Vagina (tissue), 2 donors: ENCODE measurements around the gene TRIP10. TPM values are rescaled to one million over a fixed set of nuclear protein-coding genes. Genes with fewer than 3 reads are reported as not detected.
A peak's percentile ranks its signal among the peaks of the same experiment; 100 is the strongest.

Source experiments
- DNase-seq, 2 donors: peaks; one replicate each; pipeline ENCODE4 v3.0.0-alpha.2; 2017; ENCODE audit errors: extremely low spot score in 2 of 2
- H3K27ac ChIP-seq: fragments of 200-600 bp; sonication (generic); one replicate; pipeline ENCODE4 v1.5.1; 2019
- H3K27me3 ChIP-seq: fragments of 200-600 bp; sonication (generic); one replicate; pipeline ENCODE4 v1.5.1; 2019
- H3K36me3 ChIP-seq, 2 donors: fragments of 200-600 bp; sonication (generic); one replicate each; pipeline ENCODE4 v1.5.1; 2017 to 2019
- H3K4me1 ChIP-seq: fragments of 200-600 bp; sonication (generic); one replicate; pipeline ENCODE4 v1.5.1; 2019
- H3K4me3 ChIP-seq, 2 donors: fragments of 200-600 bp; sonication (generic); 1 replicate in 1 of 2; 2 replicates in 1 of 2; pipeline ENCODE4 v1.5.1; 2016 to 2019
- H3K9me3 ChIP-seq: fragments of 200-600 bp; sonication (generic); one replicate; pipeline ENCODE4 v1.5.1; 2019
- CTCF ChIP-seq, 3 experiments: fragments of 450-650 bp in 2 of 3; fragments of 200-600 bp in 1 of 3; sonication (generic) in 1 of 3; IDR thresholded peaks; one replicate each; pipeline ENCODE4 v1.5.1; 2017 to 2019; ENCODE audit warnings: antibody characterized with exemption in 3 of 3, mild to moderate bottlenecking in 2 of 3, moderate library complexity in 2 of 3
- POLR2A ChIP-seq, 2 donors: fragments of 450-650 bp; IDR thresholded peaks; one replicate each; pipeline ENCODE4 v1.6.1; 2017; ENCODE audit warnings: antibody characterized with exemption in 2 of 2, mild to moderate bottlenecking in 2 of 2, moderate library complexity in 2 of 2
- POLR2AphosphoS5 ChIP-seq, 2 donors: sonication (generic); formaldehyde crosslinking; IDR thresholded peaks; one replicate each; pipeline ENCODE4 v1.9.0; 2017; ENCODE audit warnings: antibody characterized with exemption in 2 of 2, mild to moderate bottlenecking in 2 of 2, low read depth in 1 of 2; ENCODE audit not compliant: insufficient read depth in 1 of 2
- intact Hi-C: fragments of 100-400 bp; cut with DNase I; formaldehyde crosslinking; loops from one replicate; pipeline ENCODE4 v1.15.1; 2023
- total RNA-seq: library from RNA; depleted of rRNA; stranded (reverse); fragments of >200 nt; gene quantifications from one replicate; pipeline ENCODE4 v1.2.3, GENCODE V29; 2016

TRIP10 gene
- total RNA-seq, 1 donor from 2014 or later, result 129 TPM

- no peaks in the 10 kb centered on the region for H3K27me3 ChIP-seq
- no peak for TF ChIP-seq POLR2AphosphoS5 (IDR thresholded peaks at IDR 0.05; ENCODE audit: insufficient read depth in 1 of 2, low read depth in 1 of 2)
- TF ChIP-seq CTCF (IDR thresholded peaks at IDR 0.05), result no peak
- TF ChIP-seq POLR2A (IDR thresholded peaks at IDR 0.05), result no peak
- H3K4me1 ChIP-seq, result peaks cover 36% of the 10 kb centered on the region
- H3K36me3 ChIP-seq, result peaks cover 0 to 15% of the 10 kb centered on the region in 2 donors
- H3K27ac ChIP-seq, result peak overlapping the region; percentile 95
- no peak for DNase-seq
- intact Hi-C loops, result loop anchor here (5.0 to 10.0 kb wide), 2 partner anchors 128 to 315 kb away; partner anchors contain the start of gene KHSRP
- peak overlapping the region; percentile 65 to 78 for H3K4me3 ChIP-seq
- no peaks in the 10 kb centered on the region for H3K9me3 ChIP-seq
Observed at GRCh38 chr19:6736917-6737283, 2.6 kb upstream of the TRIP10 start.

DNA sequence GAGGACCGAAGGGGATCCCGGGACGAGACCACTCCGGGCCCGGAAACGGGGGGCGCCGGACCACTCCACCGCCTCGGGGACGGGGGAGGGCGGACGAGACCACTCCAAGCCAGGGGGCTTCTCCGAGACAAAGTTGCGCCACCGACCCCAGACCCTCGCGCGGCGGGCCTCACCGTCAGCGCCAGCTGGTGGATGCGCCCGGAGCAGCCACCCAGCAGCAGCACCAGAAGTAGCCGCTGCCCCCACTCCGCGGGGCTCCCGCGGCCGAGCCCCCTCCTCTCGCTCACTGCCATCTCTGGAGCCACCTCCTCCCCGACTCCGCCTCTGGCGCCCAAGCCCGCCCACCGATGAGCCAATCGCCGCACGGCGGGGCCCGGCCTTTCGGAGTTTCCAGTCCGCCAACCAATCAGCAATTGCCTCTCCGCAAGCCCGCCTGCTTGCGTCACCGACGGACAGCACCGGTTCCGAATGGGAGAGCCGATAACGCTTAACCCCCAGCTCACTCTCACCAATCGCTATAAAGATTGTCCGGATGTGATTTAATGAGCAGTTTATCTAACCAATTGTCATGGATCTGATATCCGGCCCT lies 2.1 kb upstream of the TRIP10 start, which contains the start of gene GPR108:
Gene GPR108, minus strand, starts transcription at position 297 of the 589 bp plus-strand sequence. Its CDS starts 4 bp downstream, at position 293.
- Histone ChIP-seq H3K4me1 (peaks cover 41% of the 10 kb centered on the region), H3K36me3 (peaks cover 0 to 11% of the 10 kb centered on the region in 2 donors), H3K4me3 (peak within 1 kb of the TSS; percentile 65 to 99), H3K27me3 (no peaks in the 10 kb centered on the region), H3K9me3 (no peaks in the 10 kb centered on the region), H3K27ac (peak within 1 kb of the TSS; percentile 96)
- intact Hi-C loops, result loop anchor here (5.0 to 10.0 kb wide), 2 partner anchors 127 to 315 kb away; partner anchors contain the start of gene KHSRP
- TF ChIP-seq CTCF (IDR thresholded peaks at IDR 0.05) (no peak), POLR2A (IDR thresholded peaks at IDR 0.05) (peak in 1 of 2 donors; percentile 51), POLR2AphosphoS5 (IDR thresholded peaks at IDR 0.05; ENCODE audit: insufficient read depth in 1 of 2, low read depth in 1 of 2) (peak in 1 of 2 donors; percentile 86)
- peak in 1 of 2 donors; percentile 100 for DNase-seq

DNA sequence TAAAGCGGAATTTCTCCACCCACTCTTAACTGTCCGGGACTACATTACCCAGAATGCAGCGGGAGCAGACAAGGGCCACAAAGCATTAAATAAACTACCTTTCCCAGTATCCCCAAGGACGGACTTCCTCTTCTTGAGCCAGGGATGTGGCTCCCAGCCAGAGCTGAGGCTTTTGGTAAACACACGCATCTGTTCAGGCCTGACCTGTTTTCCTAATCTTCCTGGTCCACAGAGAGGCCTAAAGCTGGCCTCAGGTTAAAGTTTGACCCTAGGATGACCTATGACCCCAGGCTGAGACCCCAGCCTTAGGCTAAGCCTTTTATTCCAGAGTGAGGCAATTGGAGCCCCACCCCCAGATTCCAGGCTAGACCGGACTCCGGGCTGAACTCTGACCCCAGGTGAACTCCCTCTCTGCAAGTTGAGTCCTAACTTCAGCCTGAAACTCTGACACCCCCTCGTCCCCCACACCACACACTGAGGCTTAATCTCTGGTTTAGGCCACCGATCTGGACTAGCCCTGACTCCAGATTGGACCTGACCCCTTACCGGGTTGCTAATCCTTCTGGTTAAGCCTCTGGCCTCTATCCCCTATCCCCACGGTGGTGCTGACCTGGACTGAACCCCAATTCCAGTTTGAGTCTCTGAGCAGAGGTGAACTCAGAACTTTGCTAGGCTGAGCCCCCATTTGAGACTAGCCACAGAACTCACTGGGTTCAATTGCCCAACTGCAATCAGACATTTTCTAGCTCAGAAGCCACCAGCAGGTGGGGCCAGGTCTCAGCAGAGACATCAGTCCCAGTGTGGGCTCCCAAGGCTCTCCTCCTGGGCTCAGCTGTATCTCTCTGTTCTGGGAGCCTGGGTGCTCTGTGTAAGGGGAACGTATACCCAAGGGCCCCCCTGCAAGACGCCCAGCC lies 1.4 kb upstream of the TRIP10 start:
- Histone ChIP-seq H3K9me3 (no peaks in the 10 kb centered on the region), H3K4me1 (peaks cover 49% of the 10 kb centered on the region), H3K27ac (peak overlapping the region; percentile 96), H3K4me3 (peak overlapping the region; percentile 78 to 99), H3K36me3 (peaks cover 0 to 9% of the 10 kb centered on the region in 2 donors), H3K27me3 (no peaks in the 10 kb centered on the region)
- intact Hi-C loops, result loop anchor here (5.0 to 10.0 kb wide), 2 partner anchors 127 to 316 kb away; partner anchors contain the start of gene KHSRP
- no peak for TF ChIP-seq POLR2A (IDR thresholded peaks at IDR 0.05)
- TF ChIP-seq CTCF (IDR thresholded peaks at IDR 0.05), result peak; percentile 30 to 63 (median 33)
- TF ChIP-seq POLR2AphosphoS5 (IDR thresholded peaks at IDR 0.05; ENCODE audit: insufficient read depth in 1 of 2, low read depth in 1 of 2), result peak in 1 of 2 donors; percentile 100
- peak in 1 of 2 donors; percentile 93 for DNase-seq

- no peaks in the 10 kb centered on the region for H3K9me3 ChIP-seq
- intact Hi-C loops, result loop anchor here (5.0 to 10.0 kb wide), 2 partner anchors 126 to 317 kb away; partner anchors contain the start of gene KHSRP
- peak in 1 of 2 donors; percentile 92 for DNase-seq
- peak overlapping the region; percentile 78 to 99 for H3K4me3 ChIP-seq
- peaks cover 55% of the 10 kb centered on the region for H3K4me1 ChIP-seq
- TF ChIP-seq POLR2A (IDR thresholded peaks at IDR 0.05) (no peak), CTCF (IDR thresholded peaks at IDR 0.05) (no peak), POLR2AphosphoS5 (IDR thresholded peaks at IDR 0.05; ENCODE audit: insufficient read depth in 1 of 2, low read depth in 1 of 2) (no peak)
- H3K36me3 ChIP-seq, result peaks cover 0 to 10% of the 10 kb centered on the region in 2 donors
- no peaks in the 10 kb centered on the region for H3K27me3 ChIP-seq
- peak overlapping the region; percentile 96 for H3K27ac ChIP-seq
Observed at GRCh38 chr19:6738787-6739389, 592 bp upstream of the TRIP10 start.
